ENCODE measurements around the gene FOSL1. TPM values are rescaled to one million over a fixed set of nuclear protein-coding genes. Genes with fewer than 3 reads are reported as not detected.
A peak's percentile ranks its signal among the peaks of the same experiment; 100 is the strongest.

The FOSL1 gene
- total RNA-seq, 4 donors from 2014 or later: 3.2 to 47.2 (median 8.7) TPM; not detected in 1

DNA sequence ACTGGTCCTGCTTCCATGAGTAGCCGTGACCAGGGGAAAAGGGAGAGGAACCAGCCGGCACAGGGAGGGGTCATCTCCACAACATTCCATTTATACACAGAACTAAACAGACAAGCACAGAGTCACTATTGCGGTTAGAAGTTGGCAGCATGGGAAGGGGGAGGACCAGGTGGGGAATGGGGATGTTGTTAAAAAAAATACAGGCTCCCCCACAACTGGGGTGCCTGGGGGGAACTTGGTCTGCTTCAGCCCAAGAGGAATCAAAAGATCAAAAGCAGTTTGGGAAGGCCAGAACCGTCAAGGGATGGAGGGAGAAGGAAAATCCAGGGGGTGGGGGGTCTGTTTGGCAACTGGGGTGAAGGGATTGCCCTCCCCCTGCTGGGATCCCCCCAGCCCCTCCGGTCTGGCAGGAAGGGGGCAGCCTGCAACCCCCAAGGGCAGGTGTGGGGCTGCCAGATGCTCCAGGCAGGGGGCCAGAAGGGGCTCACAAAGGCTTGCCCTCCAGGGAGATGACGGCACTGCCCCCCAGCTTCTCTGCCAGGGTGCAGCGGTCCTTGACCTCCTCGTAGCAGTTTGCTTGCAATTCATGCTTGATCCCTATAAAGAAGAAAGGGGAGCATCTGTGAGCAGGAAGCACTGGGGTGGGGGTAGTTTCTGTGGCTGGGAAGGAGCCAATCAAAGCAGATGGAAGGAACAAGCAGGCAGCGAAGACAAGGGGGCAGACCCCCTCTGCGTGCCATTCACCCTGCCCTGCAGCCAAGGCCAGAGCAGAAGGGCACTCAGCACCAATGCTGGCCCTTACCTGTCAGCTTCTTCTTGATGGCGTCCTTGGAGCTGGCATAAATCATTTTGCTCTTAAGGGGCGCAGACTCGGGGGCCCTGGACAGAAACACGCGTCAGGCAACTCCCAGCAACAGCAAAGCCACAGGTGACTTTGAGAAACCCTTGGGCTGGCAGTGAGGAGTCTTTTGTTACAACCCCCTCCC, 45.0 kb downstream of the FOSL1 start:
- 78% methylated on average over 11 of the region's 15 CpGs for WGBS
- intact Hi-C loops (cut with DNase I): no loop called here
- H3K36me3 ChIP-seq: peaks cover 22 to 65% (median 60%) of the 10 kb centered on the region in 4 donors
- H3K27me3 ChIP-seq: no peaks in the 10 kb centered on the region
- peaks cover 25 to 60% (median 52%) of the 10 kb centered on the region in 4 donors for H3K4me1 ChIP-seq
- DNase-seq (ENCODE audit: extremely low spot score): no peak
- no peak for TF ChIP-seq POLR2AphosphoS5 (IDR thresholded peaks at IDR 0.05)
- TF ChIP-seq EP300 (IDR thresholded peaks at IDR 0.05): no peak
- TF ChIP-seq, protein P1, sequence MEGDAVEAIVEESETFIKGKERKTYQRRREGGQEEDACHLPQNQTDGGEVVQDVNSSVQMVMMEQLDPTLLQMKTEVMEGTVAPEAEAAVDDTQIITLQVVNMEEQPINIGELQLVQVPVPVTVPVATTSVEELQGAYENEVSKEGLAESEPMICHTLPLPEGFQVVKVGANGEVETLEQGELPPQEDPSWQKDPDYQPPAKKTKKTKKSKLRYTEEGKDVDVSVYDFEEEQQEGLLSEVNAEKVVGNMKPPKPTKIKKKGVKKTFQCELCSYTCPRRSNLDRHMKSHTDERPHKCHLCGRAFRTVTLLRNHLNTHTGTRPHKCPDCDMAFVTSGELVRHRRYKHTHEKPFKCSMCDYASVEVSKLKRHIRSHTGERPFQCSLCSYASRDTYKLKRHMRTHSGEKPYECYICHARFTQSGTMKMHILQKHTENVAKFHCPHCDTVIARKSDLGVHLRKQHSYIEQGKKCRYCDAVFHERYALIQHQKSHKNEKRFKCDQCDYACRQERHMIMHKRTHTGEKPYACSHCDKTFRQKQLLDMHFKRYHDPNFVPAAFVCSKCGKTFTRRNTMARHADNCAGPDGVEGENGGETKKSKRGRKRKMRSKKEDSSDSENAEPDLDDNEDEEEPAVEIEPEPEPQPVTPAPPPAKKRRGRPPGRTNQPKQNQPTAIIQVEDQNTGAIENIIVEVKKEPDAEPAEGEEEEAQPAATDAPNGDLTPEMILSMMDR (IDR thresholded peaks at IDR 0.05): no peak
- TF ChIP-seq POLR2A (IDR thresholded peaks at IDR 0.05; ENCODE audit: low read depth): no peak
- no peak overlapping the region for H3K4me3 ChIP-seq
- H3K9me3 ChIP-seq: peaks cover 0 to 9% (median 3%) of the 10 kb centered on the region in 4 donors
- H3K27ac ChIP-seq (replicated peaks in 1 of 4): peak overlapping the region in 1 of 4 donors; percentile 100

DNA sequence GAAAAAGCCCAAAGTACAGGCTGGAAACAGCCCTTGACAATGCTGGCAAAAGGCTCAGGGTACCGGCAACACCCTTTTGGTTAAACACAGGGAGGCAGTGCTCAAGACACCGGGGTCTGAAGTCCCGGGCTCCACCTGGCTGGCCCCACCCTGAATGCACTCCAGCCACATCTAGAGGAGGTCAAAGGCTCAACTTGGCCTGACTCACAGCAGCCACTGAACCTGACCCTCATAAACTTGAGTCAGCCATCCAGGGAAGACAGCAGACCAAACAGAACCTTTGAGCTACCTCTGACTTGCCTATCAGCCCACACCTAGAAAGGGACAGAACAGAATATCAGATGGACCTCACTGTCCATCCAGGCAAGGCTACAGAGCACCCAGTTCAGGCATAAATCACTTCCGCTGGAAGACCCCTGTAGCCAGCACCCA, 46.0 kb downstream of the FOSL1 start:
- peaks cover 0 to 9% (median 3%) of the 10 kb centered on the region in 4 donors for H3K9me3 ChIP-seq
- DNase-seq (ENCODE audit: extremely low spot score): no peak
- TF ChIP-seq, protein P1 (IDR thresholded peaks at IDR 0.05): no peak
- TF ChIP-seq EP300 (IDR thresholded peaks at IDR 0.05) (no peak), POLR2A (IDR thresholded peaks at IDR 0.05; ENCODE audit: low read depth) (no peak), POLR2AphosphoS5 (IDR thresholded peaks at IDR 0.05) (no peak)
- 94% methylated on average over 3 of the region's 4 CpGs for WGBS
- H3K4me3 ChIP-seq: no peak overlapping the region
- H3K27ac ChIP-seq (replicated peaks in 1 of 4): peak overlapping the region in 1 of 4 donors; percentile 100
- intact Hi-C loops (cut with DNase I): no loop called here
- no peaks in the 10 kb centered on the region for H3K27me3 ChIP-seq
- peaks cover 21 to 51% (median 45%) of the 10 kb centered on the region in 4 donors for H3K4me1 ChIP-seq
- peaks cover 22 to 65% (median 60%) of the 10 kb centered on the region in 4 donors for H3K36me3 ChIP-seq

DNA sequence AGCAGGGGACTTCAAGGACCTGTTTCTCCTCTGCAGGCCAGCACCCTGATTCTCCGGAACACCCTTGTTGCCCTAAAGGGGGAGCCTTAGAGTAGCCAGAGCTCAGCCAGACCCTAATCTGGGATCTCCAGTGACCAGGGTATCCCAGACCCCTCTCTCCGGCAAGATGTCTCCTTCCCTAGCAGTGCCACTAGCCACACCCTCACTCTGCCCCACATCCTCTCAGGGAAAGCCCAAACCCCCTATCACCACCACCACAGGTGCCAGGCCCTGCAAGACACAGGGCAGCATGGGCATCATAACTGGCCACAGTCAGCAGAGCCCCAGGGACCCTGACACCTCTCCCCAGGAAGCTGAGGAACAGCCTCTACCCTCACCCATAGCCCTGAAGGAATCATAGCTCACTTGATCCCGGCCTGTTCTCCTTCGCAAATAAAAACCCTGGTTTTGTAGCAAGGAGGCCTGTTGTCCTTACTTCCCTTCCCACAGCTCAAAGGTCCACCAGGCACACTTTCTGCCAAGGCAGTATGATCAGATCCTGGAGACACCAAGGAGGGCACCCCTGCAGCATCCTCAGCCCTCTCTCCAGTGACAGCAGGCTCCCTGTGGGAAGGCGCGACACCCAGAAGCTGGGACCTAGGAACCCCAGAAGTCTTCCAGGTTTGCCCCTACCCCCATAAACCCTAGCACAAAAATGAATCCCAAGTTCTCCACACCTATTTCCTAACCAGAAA, 46.8 kb downstream of the FOSL1 start:
- peaks cover 21 to 49% (median 39%) of the 10 kb centered on the region in 4 donors for H3K4me1 ChIP-seq
- peaks cover 0 to 9% (median 3%) of the 10 kb centered on the region in 4 donors for H3K9me3 ChIP-seq
- no peak overlapping the region for H3K4me3 ChIP-seq
- TF ChIP-seq, protein P1 (IDR thresholded peaks at IDR 0.05): no peak
- no peak for TF ChIP-seq POLR2A (IDR thresholded peaks at IDR 0.05; ENCODE audit: low read depth)
- intact Hi-C loops (cut with DNase I): no loop called here
- H3K27me3 ChIP-seq: no peaks in the 10 kb centered on the region
- peaks cover 22 to 65% (median 60%) of the 10 kb centered on the region in 4 donors for H3K36me3 ChIP-seq
- DNase-seq (ENCODE audit: extremely low spot score): no peak
- 79% methylated on average over 6 of the region's 6 CpGs for WGBS
- peak overlapping the region in 1 of 4 donors; percentile 19 for H3K27ac ChIP-seq (replicated peaks in 1 of 4)

DNA sequence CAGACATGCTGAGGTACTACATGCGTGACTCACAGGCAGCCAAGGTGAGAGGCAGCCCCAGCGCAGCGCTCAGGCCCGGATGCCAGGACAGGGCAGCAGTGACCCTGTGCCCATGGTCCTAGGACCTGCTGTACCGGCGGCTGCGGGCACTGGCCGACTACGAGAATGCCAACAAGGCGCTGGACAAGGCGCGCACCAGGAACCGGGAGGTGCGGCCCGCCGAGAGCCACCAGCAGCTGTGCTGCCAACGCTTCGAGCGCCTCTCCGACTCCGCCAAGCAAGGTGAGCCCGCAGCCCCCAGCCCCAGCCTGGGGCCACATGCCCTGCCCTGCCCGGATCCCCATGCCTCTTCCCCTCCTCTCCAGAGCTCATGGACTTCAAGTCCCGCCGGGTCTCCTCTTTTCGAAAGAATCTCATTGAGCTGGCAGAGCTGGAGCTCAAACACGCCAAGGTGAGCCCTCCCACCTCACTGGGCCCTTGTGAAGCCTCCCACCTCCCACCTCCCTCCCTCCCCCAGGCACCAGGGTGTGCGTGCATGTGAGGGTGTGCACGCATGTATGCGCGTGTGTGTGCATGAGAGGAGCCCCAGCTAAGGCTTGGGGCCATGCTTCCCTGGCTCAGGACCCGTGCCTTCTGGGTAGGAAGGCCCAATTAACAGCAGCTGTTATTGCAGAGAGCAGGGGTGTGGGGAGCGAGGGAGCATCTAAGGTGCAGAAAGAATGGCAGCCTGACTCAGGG, 47.5 kb downstream of the FOSL1 start:
- Histone ChIP-seq H3K4me1 (peaks cover 21 to 49% (median 38%) of the 10 kb centered on the region in 4 donors), H3K36me3 (peaks cover 22 to 65% (median 60%) of the 10 kb centered on the region in 4 donors), H3K27ac (replicated peaks in 1 of 4) (peak overlapping the region in 1 of 4 donors; percentile 19), H3K9me3 (peaks cover 0 to 9% (median 3%) of the 10 kb centered on the region in 4 donors), H3K27me3 (no peaks in the 10 kb centered on the region), H3K4me3 (no peak overlapping the region)
- DNase-seq (ENCODE audit: extremely low spot score): no peak
- no peak for TF ChIP-seq POLR2A (IDR thresholded peaks at IDR 0.05; ENCODE audit: low read depth)
- TF ChIP-seq, protein P1 (IDR thresholded peaks at IDR 0.05): no peak
- no peak for TF ChIP-seq EP300 (IDR thresholded peaks at IDR 0.05)
- no peak for TF ChIP-seq POLR2AphosphoS5 (IDR thresholded peaks at IDR 0.05)
- intact Hi-C loops (cut with DNase I): no loop called here
- WGBS: 88% methylated on average over 25 of the region's 33 CpGs
